ENCODE measurements around the gene C6orf47.

The C6orf47 gene

DNA sequence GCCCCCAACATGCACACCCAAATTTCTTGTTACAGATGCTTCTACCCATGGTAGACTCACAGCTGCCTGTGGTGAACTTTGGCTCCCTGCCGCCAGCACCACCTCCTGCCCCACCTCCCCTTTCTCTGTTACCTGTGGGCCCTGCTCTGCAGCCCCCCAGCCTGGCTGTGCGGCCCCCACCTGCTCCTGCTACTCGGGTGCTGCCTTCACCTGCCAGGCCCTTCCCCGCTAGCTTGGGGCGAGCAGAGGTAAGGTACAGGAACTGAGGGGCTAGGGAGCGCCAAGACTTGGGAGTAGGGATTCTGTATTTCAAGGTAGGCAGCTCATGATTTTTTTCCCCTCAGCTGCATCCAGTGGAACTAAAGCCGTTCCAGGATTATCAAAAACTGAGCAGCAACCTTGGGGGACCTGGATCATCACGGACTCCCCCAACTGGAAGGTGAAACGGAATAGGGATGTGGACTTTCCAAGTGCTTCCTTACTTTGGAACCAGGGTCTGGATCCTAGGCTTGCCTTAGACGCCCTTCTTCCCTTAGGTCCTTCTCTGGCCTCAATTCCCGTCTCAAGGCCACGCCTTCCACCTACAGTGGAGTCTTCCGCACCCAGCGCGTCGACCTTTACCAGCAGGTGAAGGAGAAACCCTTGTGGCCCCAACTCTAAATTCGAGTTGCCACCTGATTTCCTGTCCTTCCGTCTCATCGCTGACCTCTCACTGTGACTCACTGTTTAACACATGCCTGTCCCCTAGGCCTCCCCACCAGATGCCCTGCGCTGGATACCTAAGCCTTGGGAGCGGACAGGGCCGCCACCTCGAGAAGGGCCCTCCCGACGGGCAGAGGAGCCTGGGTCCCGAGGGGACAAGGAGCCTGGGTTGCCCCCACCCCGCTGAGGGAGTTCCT is 23.6 kb downstream of the C6orf47 start:
- no peak for DNase-seq (ENCODE audit: low spot score)

DNA sequence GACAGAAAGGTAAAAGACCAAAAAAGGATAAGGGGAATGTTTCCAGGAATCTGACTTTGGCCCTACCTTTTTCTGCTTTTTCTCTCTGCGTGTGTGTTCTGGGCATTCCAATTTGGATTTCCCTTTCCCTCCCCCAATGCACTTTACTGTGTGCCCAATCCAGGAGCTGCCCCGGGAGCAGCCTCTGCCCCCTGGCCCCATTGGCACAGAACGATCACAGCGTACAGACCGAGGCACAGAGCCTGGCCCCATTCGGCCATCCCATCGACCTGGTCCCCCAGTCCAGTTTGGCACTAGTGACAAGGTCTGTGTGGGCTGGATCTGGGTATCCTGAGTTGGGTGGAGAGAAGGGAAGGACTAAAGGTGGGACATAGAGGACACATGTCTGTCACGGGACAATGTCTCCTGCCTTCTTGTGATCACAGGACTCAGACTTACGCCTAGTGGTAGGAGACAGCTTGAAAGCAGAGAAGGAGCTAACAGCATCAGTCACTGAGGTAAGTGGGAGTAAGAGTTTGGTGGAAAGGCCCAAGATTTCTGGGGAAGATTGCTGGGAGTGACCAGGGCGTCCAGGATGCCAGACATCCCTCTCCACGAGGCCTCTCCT is 25.5 kb downstream of the C6orf47 start:
- DNase-seq (ENCODE audit: low spot score): no peak

DNA sequence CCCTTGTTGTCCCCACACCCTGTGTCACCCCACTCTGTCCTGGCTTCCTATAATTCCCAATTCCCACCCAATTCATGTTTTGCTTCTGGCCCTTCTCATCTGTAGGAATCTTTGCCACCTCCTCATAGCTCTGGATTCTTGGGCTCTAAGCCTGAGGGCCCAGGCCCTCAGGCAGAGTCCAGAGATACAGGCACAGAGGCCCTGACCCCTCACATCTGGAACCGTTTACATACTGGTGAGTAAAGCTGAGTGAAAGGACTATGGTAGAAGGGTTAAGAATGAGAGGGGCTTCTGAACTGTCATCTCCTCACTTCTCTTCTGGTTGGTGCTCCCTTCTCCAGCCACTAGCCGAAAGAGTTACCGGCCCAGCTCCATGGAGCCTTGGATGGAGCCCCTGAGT is 26.4 kb downstream of the C6orf47 start:
- no peak for DNase-seq (ENCODE audit: low spot score)

DNA sequence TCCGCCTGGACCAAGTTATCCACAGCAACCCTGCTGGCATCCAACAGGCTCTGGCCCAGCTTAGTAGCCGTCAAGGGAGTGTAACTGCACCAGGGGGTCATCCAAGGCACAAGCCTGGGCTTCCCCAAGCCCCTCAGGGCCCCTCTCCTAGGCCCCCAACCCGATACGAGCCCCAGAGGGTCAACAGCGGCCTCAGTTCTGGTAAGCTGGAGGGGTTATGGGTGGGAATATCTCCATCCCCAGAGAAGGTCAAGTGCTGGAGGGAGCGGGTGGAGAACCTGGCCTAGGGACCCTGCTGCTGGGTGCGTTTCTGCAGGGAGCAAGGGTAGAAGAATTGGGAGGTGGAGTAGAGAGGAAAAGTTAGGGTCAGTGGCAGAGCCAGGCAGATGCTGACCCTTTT is 27.1 kb downstream of the C6orf47 start:
- no peak for DNase-seq (ENCODE audit: low spot score)

DNA sequence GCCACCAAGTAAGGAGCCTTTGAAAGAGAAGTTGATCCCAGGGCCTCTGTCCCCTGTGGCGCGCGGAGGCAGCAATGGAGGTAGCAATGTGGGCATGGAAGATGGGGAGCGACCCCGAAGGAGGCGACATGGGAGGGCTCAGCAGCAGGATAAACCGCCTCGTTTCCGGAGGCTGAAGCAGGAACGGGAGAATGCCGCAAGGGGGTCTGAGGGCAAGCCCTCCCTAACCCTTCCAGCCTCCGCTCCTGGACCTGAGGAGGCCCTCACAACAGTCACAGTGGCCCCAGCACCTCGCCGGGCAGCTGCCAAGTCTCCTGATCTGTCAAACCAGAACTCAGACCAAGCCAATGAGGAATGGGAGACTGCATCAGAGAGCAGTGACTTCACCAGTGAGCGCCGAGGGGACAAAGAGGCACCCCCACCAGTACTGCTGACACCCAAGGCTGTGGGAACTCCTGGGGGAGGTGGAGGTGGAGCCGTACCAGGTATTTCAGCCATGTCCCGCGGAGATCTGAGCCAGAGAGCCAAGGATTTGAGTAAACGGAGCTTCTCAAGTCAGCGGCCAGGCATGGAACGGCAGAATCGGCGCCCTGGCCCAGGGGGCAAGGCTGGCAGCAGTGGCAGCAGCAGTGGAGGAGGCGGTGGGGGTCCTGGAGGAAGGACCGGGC is 28.2 kb downstream of the C6orf47 start:
- DNase-seq (ENCODE audit: low spot score): no peak

DNA sequence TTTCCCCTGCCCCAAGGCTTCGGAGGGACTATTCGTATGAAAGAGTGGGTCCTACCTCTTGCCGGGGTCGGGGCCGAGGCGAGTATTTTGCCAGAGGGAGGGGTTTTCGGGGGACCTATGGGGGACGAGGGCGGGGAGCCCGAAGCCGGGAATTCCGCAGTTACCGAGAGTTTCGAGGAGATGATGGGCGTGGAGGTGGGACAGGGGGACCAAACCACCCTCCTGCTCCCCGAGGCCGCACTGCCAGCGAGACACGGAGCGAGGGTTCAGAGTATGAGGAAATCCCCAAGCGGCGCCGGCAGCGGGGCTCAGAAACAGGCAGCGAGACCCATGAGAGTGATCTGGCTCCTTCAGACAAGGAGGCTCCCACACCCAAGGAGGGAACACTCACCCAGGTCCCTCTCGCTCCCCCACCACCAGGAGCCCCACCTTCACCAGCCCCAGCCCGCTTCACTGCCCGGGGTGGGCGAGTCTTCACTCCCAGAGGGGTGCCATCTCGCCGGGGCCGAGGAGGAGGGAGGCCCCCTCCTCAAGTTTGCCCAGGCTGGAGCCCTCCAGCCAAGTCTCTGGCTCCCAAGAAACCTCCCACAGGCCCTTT is 28.8 kb downstream of the C6orf47 start:
- no peak for DNase-seq (ENCODE audit: low spot score)

DNA sequence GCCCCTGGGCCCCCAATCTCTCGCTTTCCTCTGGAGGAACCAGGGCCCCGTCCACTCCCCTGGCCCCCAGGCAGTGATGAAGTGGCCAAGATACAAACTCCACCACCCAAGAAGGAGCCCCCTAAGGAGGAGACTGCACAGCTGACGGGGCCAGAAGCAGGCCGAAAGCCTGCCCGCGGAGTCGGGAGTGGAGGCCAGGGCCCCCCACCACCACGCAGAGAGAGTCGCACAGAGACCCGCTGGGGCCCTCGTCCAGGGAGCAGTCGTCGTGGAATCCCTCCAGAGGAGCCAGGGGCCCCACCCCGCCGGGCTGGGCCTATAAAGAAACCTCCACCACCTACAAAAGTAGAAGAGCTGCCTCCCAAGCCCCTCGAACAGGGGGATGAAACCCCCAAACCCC is 29.4 kb downstream of the C6orf47 start:
- no peak for DNase-seq (ENCODE audit: low spot score)

DNA sequence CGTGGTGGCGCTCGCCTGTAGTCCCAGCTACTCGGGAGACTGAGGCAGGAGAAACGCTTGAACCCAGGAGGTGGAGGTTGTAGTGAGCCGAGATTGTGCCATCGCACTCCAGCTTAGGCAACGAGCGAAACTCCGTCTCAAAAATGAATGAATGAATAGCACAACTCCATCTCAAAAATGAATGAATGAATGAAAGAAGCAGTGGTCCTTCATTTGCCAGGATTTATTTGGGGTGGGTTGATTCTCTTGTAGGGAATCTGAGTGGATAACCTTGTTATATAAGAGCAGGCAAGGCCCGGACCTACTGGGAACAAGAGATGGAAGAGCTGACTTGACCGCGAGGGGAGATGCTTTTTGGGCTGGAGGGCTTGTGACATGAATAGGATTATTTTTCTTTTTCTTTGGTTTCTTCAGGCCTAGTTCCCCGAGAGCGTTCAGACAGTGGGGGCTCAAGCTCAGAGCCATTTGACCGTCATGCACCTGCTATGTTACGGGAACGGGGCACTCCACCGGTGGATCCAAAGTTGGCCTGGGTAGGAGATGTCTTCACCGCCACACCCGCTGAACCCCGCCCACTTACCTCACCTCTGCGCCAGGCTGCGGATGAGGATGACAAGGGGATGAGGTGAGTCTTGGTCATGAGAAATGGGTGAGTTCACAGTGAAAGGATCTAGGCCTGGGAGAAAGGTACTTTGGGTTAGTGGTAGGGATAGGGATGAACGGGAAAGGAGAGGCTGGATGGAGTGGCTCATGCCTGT is 30.2 kb downstream of the C6orf47 start:
- DNase-seq (ENCODE audit: low spot score): no peak

DNA sequence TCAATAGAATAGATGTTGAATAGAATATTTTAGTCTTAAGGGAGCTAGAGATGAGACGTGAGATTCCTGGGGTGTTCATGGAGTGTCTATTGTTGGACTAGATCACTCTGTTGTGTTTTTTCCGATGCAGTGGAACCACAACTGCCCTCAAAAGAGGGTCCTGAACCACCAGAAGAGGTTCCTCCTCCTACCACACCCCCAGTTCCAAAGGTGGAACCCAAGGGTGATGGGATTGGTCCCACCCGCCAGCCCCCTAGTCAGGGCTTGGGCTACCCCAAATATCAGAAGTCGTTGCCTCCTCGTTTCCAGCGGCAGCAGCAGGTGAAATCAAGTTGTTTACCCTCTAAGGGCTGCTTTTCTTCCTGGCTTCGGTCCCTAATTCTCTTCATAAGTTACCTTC is 31.6 kb downstream of the C6orf47 start:
- no peak for DNase-seq (ENCODE audit: low spot score)

DNA sequence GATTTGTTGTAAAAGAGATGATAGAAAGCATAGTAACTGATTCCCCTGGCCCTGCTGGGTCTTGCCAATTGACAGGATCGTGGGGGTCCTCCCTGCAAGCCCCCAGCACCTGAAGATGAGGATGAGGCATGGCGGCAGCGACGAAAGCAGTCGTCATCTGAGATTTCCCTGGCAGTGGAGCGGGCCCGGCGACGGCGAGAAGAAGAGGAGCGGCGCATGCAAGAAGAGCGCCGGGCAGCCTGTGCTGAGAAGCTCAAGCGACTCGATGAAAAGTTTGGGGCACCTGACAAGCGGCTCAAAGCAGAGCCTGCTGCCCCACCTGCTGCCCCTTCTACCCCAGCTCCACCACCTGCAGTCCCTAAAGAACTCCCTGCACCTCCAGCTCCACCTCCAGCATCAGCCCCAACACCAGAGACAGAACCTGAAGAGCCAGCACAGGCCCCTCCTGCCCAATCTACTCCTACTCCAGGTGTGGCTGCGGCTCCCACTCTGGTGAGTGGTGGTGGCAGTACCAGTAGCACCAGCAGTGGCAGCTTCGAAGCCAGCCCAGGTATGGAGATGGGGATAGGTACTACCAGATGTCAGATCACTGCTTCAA is 32.8 kb downstream of the C6orf47 start:
- no peak for DNase-seq (ENCODE audit: low spot score)

DNA sequence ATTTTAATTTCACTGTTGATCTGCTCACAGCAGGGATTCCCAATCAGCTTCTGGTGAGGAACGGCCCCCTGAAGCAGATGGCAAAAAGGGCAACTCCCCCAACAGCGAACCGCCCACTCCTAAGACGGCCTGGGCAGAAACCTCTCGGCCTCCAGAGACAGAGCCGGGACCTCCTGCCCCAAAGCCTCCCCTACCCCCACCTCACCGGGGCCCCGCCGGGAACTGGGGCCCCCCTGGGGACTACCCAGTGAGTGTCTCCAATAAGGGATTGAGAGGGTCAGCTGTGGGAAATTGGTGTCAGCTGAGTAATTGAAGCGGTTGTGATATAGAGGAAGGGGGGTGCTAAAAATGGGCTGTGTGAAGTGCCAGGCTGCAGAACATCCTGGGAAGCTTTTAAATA is 33.6 kb downstream of the C6orf47 start:
- no peak for DNase-seq (ENCODE audit: low spot score)

DNA sequence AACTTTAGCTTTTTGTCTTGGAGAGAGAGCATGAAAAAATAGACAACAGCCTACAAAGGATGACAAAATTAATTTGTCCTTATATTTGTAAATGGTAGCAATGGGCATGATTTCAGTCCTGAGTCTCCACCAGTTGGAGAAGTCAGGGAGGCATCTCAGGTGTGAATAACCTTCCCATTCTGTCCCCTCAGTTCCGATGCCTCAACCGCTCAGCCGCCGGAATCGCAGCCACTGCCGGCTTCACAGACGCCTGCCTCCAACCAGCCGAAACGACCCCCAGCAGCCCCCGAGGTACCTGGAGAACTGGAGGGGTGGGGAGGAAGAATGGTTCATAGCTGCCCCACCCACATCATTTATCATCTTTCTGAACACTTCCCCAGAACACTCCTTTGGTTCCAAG is 36.5 kb downstream of the C6orf47 start:
- no peak for DNase-seq (ENCODE audit: low spot score)

DNA sequence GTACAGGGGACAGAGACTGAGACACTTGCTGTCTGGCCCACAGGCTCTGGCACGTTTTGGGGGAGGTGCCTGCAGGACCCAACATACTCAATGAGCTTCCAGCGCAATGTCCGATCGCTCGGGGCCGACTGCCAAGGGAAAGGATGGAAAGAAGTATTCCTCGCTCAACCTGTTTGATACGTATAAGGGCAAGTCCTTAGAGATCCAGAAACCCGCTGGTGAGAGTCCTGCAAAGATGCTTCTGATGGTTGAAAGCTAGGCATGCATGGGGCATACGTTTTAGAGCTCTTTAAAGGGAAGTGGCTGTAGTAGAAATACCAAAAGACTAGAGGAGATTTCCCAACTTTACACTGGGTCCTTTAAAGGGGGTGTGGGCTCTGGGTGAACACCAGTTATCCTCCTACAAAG is 37.9 kb downstream of the C6orf47 start:
- no peak for DNase-seq (ENCODE audit: low spot score)

DNA sequence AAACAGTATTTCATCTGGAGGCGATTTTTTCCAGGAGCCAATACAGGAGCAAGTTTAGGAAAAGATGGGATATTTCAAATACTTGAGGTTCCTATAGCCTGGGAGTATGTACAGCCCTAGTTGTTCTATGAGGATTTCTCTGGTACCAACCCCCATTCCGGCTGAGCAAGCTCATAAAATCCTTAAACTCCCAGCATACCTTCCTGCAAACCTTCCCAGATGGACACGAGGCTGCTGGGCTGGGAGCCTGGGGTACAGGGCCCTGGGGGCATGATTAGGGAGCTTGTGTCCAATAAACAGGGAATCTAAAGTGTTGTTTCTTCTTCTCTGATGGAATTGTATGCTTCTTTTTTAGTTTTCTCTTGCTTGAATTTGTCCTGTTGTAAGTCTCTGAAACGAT is 38.6 kb downstream of the C6orf47 start:
- DNase-seq (ENCODE audit: low spot score): no peak

DNA sequence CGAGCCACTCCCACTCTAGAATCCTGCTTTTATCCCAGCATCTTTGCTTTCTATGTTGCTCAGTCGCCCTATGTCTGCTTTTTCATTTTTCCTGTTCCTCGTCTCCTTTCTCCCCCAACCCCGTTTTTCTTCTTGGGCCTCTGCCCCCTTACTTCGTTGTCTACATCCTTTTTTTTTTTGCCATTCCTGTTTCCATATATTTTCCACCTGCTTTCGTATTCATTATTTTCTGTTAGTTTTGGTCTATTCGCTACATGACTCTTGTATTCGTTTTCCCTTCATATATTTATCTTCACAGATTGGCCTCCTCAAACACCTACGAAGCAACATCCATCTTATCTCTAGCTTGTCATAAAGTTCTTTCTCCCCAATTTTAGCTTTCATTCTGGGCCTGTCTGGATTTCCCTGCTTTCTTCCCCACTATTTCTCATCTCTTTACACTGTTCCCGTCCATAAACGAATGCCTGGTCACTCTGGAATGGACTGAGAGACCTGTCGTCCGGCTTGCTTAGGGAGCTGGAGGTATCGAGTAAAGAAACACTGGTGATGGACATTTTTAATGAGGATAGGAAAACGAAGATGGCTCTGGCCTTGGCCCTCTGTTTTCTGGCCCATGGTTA is 39.1 kb downstream of the C6orf47 start:
- no peak for DNase-seq (ENCODE audit: low spot score)

DNA sequence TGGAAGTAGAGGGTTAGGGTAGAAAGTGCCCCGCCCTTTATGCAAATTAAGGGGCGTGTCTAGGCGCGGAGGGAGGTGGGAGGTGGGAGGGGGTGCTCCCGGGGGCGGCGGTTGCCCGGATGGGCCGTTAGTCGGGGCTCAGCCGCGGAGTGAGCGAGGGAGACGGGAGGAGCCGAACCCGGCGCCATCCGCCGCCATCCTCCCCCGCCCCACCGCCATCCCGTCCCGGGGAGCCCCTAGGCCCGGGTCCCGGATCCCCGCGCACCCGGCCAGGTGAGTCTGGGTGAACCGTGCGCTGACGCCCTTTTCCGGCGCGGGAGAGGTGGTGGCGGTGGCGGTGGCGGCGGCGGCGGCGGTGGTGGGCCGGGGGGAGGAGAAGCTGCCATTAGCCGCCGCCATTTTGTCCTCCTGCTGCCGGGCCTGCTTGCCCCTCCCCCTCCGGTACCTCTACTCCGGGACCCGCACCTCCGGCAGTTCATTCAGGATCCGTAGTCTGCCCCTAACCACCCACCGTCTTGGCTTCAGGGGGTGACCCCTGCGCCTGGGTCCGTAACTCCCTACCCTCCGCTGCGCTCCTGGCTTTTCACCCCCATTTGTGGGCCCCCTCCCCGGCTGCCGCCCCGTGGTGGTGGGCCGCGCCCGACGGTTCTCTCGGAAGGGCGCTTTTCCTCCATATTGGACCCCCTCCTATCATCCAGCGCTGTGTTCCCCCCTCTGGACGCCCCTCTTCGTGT is 39.8 kb downstream of the C6orf47 start, which contains the start of gene PRRC2A:
PRRC2A (plus strand) TSS at position 130 of the 734 bp plus-strand sequence. CDS start 2,075 bp downstream, outside the sequence.
- DNase-seq (ENCODE audit: low spot score): peak; percentile 58

DNA sequence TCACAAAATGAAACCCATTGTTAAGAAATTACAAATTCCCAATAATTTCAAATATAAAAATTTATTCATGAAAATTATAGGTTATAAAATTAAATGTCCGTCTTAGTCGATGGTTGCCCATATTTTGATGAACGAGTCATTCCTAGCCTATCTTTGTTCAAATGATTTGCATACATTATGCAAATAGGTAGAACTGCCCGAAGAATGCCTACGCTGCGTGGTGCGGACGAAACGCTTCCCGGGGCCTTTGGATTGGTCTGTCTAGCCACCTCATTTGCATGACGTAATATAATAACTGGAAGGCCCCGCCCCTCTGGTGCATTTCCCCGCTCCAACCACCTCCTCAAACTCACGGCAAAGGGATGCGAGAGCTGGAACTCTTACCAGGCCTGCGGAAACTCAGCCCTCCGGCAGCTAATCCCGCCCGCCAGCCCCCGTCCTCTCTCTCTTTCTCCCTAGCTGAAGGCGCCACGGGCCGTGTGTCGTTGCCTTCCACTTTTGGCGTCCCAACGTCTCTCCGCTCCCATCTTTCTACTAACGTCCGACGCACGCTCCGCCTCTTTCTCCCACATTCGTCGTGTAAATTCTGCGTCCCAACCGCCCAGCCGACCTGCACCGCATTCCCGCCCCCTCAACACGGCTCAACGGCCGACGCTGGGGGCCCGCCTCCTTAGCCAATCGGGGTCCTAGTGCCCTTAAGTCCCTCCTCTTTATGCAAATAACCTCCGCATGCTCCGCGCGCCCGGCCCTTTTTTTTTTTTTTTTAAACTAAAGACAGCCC is 40.6 kb downstream of the C6orf47 start:
- peak; percentile 100 for DNase-seq (ENCODE audit: low spot score)

DNA sequence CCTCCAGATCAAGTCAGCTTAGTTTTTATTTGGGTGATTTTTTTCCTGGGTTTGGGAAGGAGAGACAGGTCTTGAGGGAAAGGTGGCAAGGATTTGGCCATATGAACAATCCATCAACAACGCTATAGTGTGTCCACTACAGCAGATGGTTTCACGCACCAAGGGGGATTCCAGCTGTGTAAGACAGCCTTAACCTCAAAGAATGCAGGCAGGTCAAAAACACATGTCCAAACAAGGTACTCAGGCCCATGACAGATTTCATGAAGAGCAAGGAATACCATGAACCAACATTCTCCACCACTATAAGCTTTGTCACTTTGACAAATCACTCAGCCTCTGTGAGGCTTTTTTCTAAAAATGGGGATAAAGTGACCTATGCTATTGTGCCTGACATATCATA is 43.6 kb downstream of the C6orf47 start:
- DNase-seq (ENCODE audit: low spot score): no peak

DNA sequence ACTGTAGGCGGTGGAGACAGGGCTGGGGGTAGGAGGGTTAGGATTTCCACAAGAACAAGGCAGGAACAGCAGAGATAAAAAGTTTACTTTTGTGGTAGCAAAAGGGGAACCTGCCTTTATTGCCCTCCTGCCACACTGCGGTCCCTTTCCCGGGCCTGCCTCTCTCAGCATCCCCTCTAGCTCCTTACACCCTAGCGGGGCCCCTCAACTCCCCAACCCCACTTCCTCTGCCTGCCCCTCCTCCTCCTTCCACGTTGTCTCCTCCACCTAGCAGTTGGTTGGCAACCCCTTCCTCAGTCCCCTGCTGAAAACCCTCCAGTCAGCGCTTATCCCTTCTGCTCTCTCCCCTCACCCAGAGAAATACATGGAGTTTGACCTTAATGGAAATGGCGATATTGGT is 44.8 kb downstream of the C6orf47 start:
- DNase-seq (ENCODE audit: low spot score): no peak
